Left ventricle myocardium inferior (tissue), 1 donor: ENCODE results near the gene FNDC8. TPM values are rescaled to one million over a fixed set of nuclear protein-coding genes. Genes with fewer than 3 reads are reported as not detected.

ENCODE experiments used
- DNase-seq: peaks from one replicate; pipeline ENCODE4 v3.0.0-alpha.2; 2020
- H3K27ac ChIP-seq: fragments of 200-600 bp; replicated peaks from 2 replicates; pipeline ENCODE4 v1.8.0; 2021
- H3K27me3 ChIP-seq: fragments of 200-600 bp; 2 replicates; pipeline ENCODE4 v1.8.0; 2021; ENCODE audit warnings: low read depth
- H3K36me3 ChIP-seq: fragments of 200-600 bp; 2 replicates; pipeline ENCODE4 v1.8.0; 2021
- H3K4me1 ChIP-seq: fragments of 200-600 bp; 2 replicates; pipeline ENCODE4 v1.8.0; 2021
- H3K4me3 ChIP-seq: fragments of 200-600 bp; 2 replicates; pipeline ENCODE4 v1.8.0; 2021; ENCODE audit warnings: mild to moderate bottlenecking, moderate library complexity
- H3K9me3 ChIP-seq: fragments of 200-600 bp; replicated peaks from 2 replicates; pipeline ENCODE4 v1.8.0; 2021
- intact Hi-C: fragments of 100-400 bp; cut with micrococcal nuclease; formaldehyde crosslinking; loops from one replicate; pipeline ENCODE4 v1.11.0; 2022
- total RNA-seq: library from RNA; stranded (reverse); fragmentation: NEBNext Ultra II Directional; extraction: Animal tissue kit (Norgen Biotek cat#: 25700); gene quantifications from one replicate; pipeline ENCODE4 v1.2.1, GENCODE V29; 2021
- TF ChIP-seq, protein P1 (sequence below): fragments of 200-600 bp; IDR thresholded peaks from 2 replicates; pipeline ENCODE4 v1.8.0; 2021; ENCODE audit warnings: antibody characterized with exemption, mild to moderate bottlenecking, borderline replicate concordance
- donor health status: DM: no; HTN: yes; CAD: no; lungs with severe emphysema.

FNDC8 gene
- total RNA-seq, 1 donor from 2014 or later: not detected

DNA sequence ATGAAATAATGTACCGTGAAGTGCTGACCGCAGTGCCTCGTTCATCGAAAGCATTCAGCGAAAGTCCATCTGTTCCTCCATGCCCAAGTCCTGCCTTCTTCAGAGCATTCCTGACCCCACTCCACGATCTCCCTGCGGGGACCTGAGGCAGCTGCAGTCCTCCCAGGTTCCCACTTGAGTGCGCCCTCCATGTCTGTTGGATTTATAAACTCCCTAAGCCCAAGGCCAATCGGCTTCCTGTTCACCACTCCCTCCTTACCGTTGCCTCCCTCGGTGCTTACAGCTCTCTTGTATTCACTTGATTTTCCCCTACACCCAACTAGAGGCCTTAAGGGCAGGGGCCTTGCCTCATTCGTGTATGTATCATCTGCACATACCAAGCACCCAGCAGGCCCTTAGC is 4.6 kb upstream of the FNDC8 start:
- H3K36me3 ChIP-seq: no peaks in the 10 kb centered on the region
- H3K4me3 ChIP-seq: no peak overlapping the region

DNA sequence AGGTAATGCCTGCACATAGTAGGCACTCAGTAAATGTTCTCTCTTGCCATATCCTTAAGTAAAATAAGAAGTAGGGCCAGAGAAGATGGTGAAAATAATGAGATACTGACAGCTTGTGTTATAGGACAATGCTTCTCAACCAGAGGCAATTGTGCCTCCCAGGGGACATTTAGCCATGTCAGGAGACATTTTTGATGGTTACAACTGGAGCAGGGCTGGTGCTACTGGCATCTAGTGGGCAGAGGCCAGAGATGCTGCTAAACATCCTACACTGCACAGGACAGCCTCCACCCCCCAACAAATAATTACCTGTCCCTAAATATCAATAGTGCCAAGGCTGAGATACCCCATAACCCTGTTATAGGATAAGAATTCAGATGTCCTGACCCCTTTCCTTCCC is 3.4 kb upstream of the FNDC8 start:
- Histone ChIP-seq H3K4me1 (peaks cover 23% of the 10 kb centered on the region), H3K4me3 (no peak overlapping the region), H3K27ac (no peak overlapping the region), H3K9me3 (no peaks in the 10 kb centered on the region), H3K36me3 (no peaks in the 10 kb centered on the region), H3K27me3 (no peaks in the 10 kb centered on the region)
- DNase-seq: no peak
- TF ChIP-seq, protein P1, sequence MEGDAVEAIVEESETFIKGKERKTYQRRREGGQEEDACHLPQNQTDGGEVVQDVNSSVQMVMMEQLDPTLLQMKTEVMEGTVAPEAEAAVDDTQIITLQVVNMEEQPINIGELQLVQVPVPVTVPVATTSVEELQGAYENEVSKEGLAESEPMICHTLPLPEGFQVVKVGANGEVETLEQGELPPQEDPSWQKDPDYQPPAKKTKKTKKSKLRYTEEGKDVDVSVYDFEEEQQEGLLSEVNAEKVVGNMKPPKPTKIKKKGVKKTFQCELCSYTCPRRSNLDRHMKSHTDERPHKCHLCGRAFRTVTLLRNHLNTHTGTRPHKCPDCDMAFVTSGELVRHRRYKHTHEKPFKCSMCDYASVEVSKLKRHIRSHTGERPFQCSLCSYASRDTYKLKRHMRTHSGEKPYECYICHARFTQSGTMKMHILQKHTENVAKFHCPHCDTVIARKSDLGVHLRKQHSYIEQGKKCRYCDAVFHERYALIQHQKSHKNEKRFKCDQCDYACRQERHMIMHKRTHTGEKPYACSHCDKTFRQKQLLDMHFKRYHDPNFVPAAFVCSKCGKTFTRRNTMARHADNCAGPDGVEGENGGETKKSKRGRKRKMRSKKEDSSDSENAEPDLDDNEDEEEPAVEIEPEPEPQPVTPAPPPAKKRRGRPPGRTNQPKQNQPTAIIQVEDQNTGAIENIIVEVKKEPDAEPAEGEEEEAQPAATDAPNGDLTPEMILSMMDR: no peak
- intact Hi-C loops: loop anchor here (10.0 kb wide), 1 partner anchor 693 kb away; no protein-coding TSS in a partner anchor

More for the DNA sequence above, 4.6 kb upstream of the FNDC8 start:
- intact Hi-C loops: loop anchor here (10.0 kb wide), 1 partner anchor 692 kb away; no protein-coding TSS in a partner anchor
- Histone ChIP-seq H3K27ac (no peak overlapping the region), H3K27me3 (no peaks in the 10 kb centered on the region), H3K4me1 (peaks cover 23% of the 10 kb centered on the region), H3K9me3 (no peaks in the 10 kb centered on the region)
- TF ChIP-seq, protein P1: no peak
- no peak for DNase-seq

DNA sequence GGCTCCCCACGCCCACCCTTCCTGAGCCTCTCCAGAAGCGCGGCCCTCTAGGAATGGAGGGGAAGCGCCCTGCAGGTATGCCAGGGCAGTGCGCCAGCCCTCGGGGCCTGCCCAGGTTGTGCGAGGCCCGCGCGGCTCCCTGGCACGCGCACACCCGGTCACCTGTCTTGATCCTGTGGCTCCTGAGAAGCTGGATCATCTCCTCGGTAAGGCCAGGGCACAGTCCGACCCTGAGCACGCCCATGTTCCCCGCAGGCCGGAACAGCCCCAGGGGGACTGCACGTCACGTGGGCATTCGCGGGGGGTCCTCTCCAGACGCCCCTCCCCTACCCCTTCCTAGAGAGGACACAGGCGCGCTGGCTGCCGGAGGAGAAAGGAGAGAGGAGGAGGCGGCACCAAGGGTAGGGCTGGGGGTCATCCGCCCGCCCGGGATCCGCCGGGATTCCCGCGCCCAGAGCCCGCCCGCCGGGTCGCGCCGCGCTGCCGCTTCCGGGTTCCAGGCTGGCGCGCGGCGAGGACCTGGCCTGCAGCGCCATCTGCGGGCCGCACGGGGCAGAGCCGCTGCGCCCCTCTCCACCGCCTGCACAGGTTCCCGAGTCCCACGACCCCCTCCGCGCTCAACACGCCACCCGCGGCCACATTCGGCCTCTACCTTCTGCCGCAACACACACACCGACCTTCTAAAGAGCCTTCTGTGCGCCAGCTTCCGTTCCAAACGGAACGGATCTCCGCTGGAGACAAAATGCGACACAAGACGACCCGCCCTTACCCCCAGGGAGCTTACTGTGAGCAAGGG is 1.8 kb upstream of the FNDC8 start, which contains the start of gene RAD51D:
Gene RAD51D (minus strand): TSS at position 491 of the 796 bp plus-strand sequence. CDS start 247 bp downstream, at position 244.
- no peaks in the 10 kb centered on the region for H3K36me3 ChIP-seq
- H3K27ac ChIP-seq: peak within 1 kb of the TSS; percentile 77
- TF ChIP-seq, protein P1: peak; percentile 94
- DNase-seq: peak; percentile 77
- peak within 1 kb of the TSS; percentile 85 for H3K4me3 ChIP-seq
- intact Hi-C loops: loop anchor here (10.0 kb wide), 2 partner anchors 125 to 695 kb away; no protein-coding TSS in a partner anchor
- no peaks in the 10 kb centered on the region for H3K27me3 ChIP-seq
- H3K4me1 ChIP-seq: peaks cover 23% of the 10 kb centered on the region
- no peaks in the 10 kb centered on the region for H3K9me3 ChIP-seq

DNA sequence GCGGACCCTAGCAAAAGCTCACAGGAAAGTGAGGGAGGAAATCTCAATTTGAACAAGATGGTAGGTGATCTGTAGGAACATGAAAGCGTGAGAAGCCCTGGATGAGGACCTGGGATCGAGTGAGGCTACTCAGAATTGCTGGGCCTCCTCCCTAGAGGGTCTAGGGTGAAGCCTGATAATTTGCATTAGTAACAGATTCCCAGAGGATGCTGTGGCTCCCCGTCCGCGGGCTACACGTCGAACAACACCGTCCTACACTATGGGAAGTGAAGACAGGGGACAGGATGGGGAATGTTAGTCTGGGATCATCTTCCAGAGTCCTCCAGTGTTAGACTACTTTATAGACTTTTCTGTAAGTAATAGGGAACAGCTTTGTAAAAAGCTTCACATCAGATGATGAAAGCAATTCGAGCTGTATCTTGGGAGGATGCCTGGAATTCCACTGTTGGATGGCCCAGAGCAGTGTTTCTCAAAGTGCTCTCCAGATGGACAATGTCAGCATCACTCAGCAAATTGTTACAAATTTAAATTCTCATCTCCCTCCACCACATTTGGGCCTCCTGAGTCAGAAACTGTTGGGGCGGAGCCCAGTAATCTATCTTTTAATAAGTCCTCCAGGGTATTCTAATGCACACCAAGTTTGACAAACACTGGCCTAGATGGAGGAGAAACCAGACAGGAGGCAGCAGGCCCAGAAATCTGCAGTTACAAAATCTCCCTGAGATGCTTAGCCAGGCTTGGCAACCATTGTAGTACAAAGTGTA is 6.5 kb downstream of the FNDC8 start:
- Histone ChIP-seq H3K9me3 (no peaks in the 10 kb centered on the region), H3K27ac (peak overlapping the region; percentile 46), H3K36me3 (peaks cover 18% of the 10 kb centered on the region), H3K4me3 (no peak overlapping the region), H3K27me3 (no peaks in the 10 kb centered on the region), H3K4me1 (peaks cover 12% of the 10 kb centered on the region)
- intact Hi-C loops: loop anchor here (10.0 kb wide), 1 partner anchor 133 kb away; no protein-coding TSS in a partner anchor
- TF ChIP-seq, protein P1: no peak
- DNase-seq: peak; percentile 34

DNA sequence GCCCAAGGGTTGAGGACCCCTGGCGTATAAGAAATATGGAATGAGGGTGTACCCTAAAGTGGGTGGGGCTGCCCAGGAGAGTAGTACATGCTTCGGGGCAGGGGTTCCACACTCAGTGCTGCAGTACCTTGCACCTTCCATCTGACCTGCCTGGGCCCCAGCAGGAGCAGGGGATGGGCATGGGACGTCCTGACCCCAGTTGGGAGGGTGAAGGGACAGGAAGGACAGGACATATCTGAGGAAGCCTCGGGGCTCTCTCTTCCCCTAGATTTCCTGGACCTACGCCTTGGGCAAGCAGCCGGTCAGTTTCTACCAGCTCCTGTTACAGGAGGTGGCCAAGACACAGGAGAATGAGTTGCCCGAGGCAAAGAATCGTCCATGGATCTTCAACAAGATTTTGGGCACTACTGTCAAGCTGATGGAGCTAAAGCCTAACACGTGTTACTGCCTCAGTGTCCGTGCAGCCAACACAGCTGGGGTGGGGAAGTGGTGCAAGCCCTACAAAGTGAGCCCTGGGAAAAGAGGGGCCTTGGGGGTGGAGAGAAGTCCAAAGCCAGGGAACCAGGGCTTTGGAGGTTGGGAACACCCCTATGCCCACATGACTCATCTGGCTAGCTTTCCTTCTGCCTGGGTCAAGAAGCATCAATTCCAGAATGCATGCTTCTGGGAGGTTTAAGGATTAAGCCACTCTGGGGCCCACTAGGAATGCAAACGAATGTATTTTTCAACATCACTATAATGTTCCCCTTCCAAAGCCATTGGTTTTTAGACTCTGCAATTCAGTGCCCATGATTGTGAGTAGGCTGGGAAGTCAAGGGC is 7.9 kb downstream of the FNDC8 start:
- Histone ChIP-seq H3K9me3 (no peaks in the 10 kb centered on the region), H3K4me3 (no peak overlapping the region), H3K4me1 (peaks cover 12% of the 10 kb centered on the region), H3K36me3 (peaks cover 31% of the 10 kb centered on the region), H3K27ac (peak overlapping the region; percentile 46), H3K27me3 (no peaks in the 10 kb centered on the region)
- intact Hi-C loops: loop anchor here (10.0 kb wide), 1 partner anchor 135 kb away; no protein-coding TSS in a partner anchor
- no peak for DNase-seq
- TF ChIP-seq, protein P1: no peak
